Ishikawa (cell line): ENCODE measurements around the gene HAP1.
A peak's percentile ranks its signal among the peaks of the same experiment; 100 is the strongest.

ENCODE experiments used
- CEBPB ChIP-seq: IDR thresholded peaks from 2 replicates; pipeline ENCODE4 v1.6.1; 2012
- CREB1 ChIP-seq: IDR thresholded peaks from 2 replicates; pipeline ENCODE4 v1.6.1; 2012; ENCODE audit warnings: low read depth
- EGR1 ChIP-seq: IDR thresholded peaks from 2 replicates; pipeline ENCODE4 v1.6.1; 2012
- EP300 ChIP-seq: IDR thresholded peaks from 2 replicates; pipeline ENCODE4 v1.6.1; 2012; ENCODE audit warnings: borderline replicate concordance
- FOXM1 ChIP-seq: IDR thresholded peaks from 2 replicates; pipeline ENCODE4 v1.6.1; 2012; ENCODE audit warnings: low read depth, borderline replicate concordance
- MAX ChIP-seq: IDR thresholded peaks from 2 replicates; pipeline ENCODE4 v1.6.1; 2012
- NFIC ChIP-seq: IDR thresholded peaks from 2 replicates; pipeline ENCODE4 v1.6.1; 2012
- RAD21 ChIP-seq: IDR thresholded peaks from 2 replicates; pipeline ENCODE4 v1.6.1; 2012; ENCODE audit warnings: low read depth
- REST ChIP-seq: IDR thresholded peaks from 2 replicates; pipeline ENCODE4 v1.6.1; 2012; ENCODE audit warnings: low read depth, mild to moderate bottlenecking
- TAF1 ChIP-seq: IDR thresholded peaks from 2 replicates; pipeline ENCODE4 v1.6.1; 2012; ENCODE audit warnings: low read depth, mild to moderate bottlenecking
- TCF12 ChIP-seq: IDR thresholded peaks from 2 replicates; pipeline ENCODE4 v1.6.1; 2012; ENCODE audit warnings: low read depth
- TEAD4 ChIP-seq: IDR thresholded peaks from 2 replicates; pipeline ENCODE4 v1.6.1; 2012
- USF1 ChIP-seq: IDR thresholded peaks from 2 replicates; pipeline ENCODE4 v1.6.1; 2012
- YY1 ChIP-seq: IDR thresholded peaks from 2 replicates; pipeline ENCODE4 v1.6.1; 2012; ENCODE audit warnings: low read depth
- ZBTB7A ChIP-seq: IDR thresholded peaks from 2 replicates; pipeline ENCODE4 v1.6.1; 2012; ENCODE audit warnings: low read depth

Gene HAP1

GRCh38 chr17:41728056-41728455 is 6.4 kb downstream of the HAP1 start:
- TF ChIP-seq USF1 (no peak), REST (no peak), EP300 (no peak), ZBTB7A (no peak), CEBPB (no peak), NFIC (no peak), CREB1 (no peak), MAX (no peak), TEAD4 (no peak), FOXM1 (no peak), TAF1 (no peak), TCF12 (no peak), RAD21 (no peak), EGR1 (no peak), YY1 (no peak)

GRCh38 chr17:41725134-41725533 is 9.3 kb downstream of the HAP1 start:
- no peak for TF ChIP-seq EGR1
- no peak for TF ChIP-seq TEAD4
- TF ChIP-seq FOXM1 = no peak
- no peak for TF ChIP-seq RAD21

GRCh38 chr17:41724476-41725050 is 9.9 kb downstream of the HAP1 start:
- no peak; the same call in 1 of the 2 replicates for TF ChIP-seq TCF12
- TF ChIP-seq MAX = no peak
- TF ChIP-seq CEBPB = 0 out of 2 replicates have a peak, but pooled peaks have one; percentile 11
- TF ChIP-seq NFIC = peak; percentile 70
- TF ChIP-seq TAF1 = no peak
- TF ChIP-seq CREB1 = no peak

- no peak for TF ChIP-seq CEBPB
- no peak for TF ChIP-seq TAF1
- no peak for TF ChIP-seq TCF12
- TF ChIP-seq EGR1 = no peak
- no peak for TF ChIP-seq TEAD4
- TF ChIP-seq CREB1 = no peak
- TF ChIP-seq USF1 = no peak
- TF ChIP-seq MAX = no peak
Measured at GRCh38 chr17:41723801-41724475, 10.5 kb downstream of the HAP1 start.

GRCh38 chr17:41722231-41722630 is 12.2 kb downstream of the HAP1 start:
- no peak for TF ChIP-seq CEBPB
- no peak for TF ChIP-seq REST
- no peak for TF ChIP-seq TCF12
- no peak for TF ChIP-seq YY1
- no peak for TF ChIP-seq USF1
- no peak for TF ChIP-seq FOXM1
- no peak for TF ChIP-seq ZBTB7A
- no peak for TF ChIP-seq MAX
- no peak for TF ChIP-seq RAD21
